Measurements from ENCODE around the gene F11R. TPM values are rescaled to one million over a fixed set of nuclear protein-coding genes. Genes with fewer than 3 reads are reported as not detected.

The F11R gene
- total RNA-seq, 1 experiment from 2014 or later: 69.2 TPM

DNA sequence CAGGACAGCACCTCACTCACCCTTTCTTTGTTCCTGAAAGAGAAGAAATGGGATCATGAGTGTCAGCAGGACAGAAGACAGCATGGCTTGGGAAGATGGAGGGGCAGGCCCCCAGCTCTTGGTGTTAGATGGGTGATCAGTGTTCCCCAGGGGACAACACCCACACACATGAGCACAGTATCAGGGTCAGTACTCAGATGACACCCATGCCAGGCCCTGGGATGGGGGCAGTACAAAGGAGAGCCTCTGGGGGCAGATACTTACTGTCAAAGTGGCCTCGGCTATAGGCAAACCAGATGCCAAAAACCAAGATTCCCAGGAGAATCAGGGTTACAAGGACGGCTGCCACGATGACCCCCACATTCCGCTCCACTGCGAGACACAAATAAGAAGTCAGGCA lies 21.6 kb downstream of the F11R start:
- POLR2A ChIA-PET (ENCODE audit: unreplicated experiment): no interaction called here
- H3K27me3 ChIP-seq (ENCODE audit: low read length): no peaks in the 10 kb centered on the region

DNA sequence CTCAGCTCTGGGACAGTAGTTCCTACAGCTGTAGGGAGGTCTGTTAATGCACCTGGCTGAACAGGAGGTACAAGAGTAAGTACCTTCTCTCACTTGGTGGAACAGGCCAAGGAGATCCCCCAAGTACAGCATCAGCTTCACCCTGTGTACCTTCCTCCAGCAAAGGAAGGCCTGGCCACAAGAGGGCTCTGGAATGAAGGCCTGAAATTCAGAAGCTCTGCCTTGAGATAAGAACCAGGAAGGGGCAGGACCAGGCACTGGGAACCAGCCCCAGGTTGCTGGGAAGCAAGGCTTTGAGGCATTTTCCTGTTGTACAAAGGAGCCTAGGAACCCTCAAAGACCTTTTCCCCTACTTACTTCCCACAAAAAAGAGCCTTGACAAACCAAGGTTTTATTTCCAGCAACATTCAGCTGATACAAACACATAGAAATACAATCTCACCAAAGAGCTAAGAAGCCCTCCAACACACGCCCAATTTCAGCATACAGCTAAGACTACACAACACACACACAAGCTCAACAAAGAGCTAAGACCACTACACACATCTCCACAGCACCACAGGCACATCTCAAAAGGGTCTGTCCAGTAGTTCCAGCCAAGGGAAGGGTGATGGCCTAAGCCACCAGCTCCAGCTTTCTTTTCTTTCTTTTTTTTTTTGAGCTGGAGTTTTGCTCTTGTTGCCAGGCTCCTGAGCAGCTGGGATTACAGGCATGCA lies 23.5 kb downstream of the F11R start:
- Histone ChIP-seq H3K9me2 (replicated peaks; ENCODE audit: low read length) (no peaks in the 10 kb centered on the region), H3K4me3 (ENCODE audit: low read length) (no peak overlapping the region), H3K36me3 (ENCODE audit: low read depth, low read length) (peaks cover 43% of the 10 kb centered on the region), H3K4me1 (ENCODE audit: insufficient read depth, low read length) (peaks cover 33% of the 10 kb centered on the region), H3K9me3 (ENCODE audit: low read length) (no peaks in the 10 kb centered on the region), H3K27ac (ENCODE audit: low read length) (peak overlapping the region; percentile 85), H4K20me1 (ENCODE audit: low read length) (no peaks in the 10 kb centered on the region), H2AFZ (ENCODE audit: low read length) (no peak overlapping the region), H3F3A (ENCODE audit: low read length, unreplicated experiment) (peaks cover 18% of the 10 kb centered on the region), H3K79me2 (ENCODE audit: low read length) (peaks cover 4% of the 10 kb centered on the region), H3K27me3 (ENCODE audit: low read length) (no peaks in the 10 kb centered on the region), H3K9ac (ENCODE audit: low read length) (no peak overlapping the region), H3K4me2 (ENCODE audit: low read length) (no peak overlapping the region)
- intact Hi-C loops (cut with micrococcal nuclease): loop anchor here (1.0 to 2.0 kb wide), 2 partner anchors 23 to 143 kb away; partner anchors contain the start of gene F11R
- TF ChIP-seq EZH2phosphoT487 (IDR thresholded peaks at IDR 0.05; ENCODE audit: borderline replicate concordance, low read length) (no peak), EZH2 (IDR thresholded peaks at IDR 0.05; ENCODE audit: low read length, unreplicated experiment) (no peak)
- TF ChIP-seq, protein P1, sequence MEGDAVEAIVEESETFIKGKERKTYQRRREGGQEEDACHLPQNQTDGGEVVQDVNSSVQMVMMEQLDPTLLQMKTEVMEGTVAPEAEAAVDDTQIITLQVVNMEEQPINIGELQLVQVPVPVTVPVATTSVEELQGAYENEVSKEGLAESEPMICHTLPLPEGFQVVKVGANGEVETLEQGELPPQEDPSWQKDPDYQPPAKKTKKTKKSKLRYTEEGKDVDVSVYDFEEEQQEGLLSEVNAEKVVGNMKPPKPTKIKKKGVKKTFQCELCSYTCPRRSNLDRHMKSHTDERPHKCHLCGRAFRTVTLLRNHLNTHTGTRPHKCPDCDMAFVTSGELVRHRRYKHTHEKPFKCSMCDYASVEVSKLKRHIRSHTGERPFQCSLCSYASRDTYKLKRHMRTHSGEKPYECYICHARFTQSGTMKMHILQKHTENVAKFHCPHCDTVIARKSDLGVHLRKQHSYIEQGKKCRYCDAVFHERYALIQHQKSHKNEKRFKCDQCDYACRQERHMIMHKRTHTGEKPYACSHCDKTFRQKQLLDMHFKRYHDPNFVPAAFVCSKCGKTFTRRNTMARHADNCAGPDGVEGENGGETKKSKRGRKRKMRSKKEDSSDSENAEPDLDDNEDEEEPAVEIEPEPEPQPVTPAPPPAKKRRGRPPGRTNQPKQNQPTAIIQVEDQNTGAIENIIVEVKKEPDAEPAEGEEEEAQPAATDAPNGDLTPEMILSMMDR (conservative IDR thresholded peaks at IDR 0.05; ENCODE audit: low read depth, low read length): peak; percentile 82
- DNase-seq (peak; percentile 74), ATAC-seq (peak; percentile 73)
- BruUV-seq (replicated peaks): no TSS peak
- POLR2A ChIA-PET (ENCODE audit: unreplicated experiment): interaction anchor here (0.6 to 1.3 kb wide), 4 partner anchors 10 to 155 kb away, joined by 3 to 18 read pairs (median 6); partner anchors contain the start of gene F11R
- CTCF ChIA-PET: interaction anchor here (0.6 to 1.7 kb wide), 6 partner anchors 10 to 103 kb away, joined by 3 to 54 read pairs (median 6); partner anchors contain the start of genes F11R, KLHDC9 and USF1

More for the DNA sequence above, 21.6 kb downstream of the F11R start:
- no peaks in the 10 kb centered on the region for H3K9me3 ChIP-seq (ENCODE audit: low read length)
- peaks cover 33% of the 10 kb centered on the region for H3K4me1 ChIP-seq (ENCODE audit: insufficient read depth, low read length)
- H2AFZ ChIP-seq (ENCODE audit: low read length): no peak overlapping the region
- no peaks in the 10 kb centered on the region for H4K20me1 ChIP-seq (ENCODE audit: low read length)
- TF ChIP-seq, protein P1 (conservative IDR thresholded peaks at IDR 0.05; ENCODE audit: low read depth, low read length): no peak
- TF ChIP-seq EZH2phosphoT487 (IDR thresholded peaks at IDR 0.05; ENCODE audit: borderline replicate concordance, low read length) (no peak), EZH2 (IDR thresholded peaks at IDR 0.05; ENCODE audit: low read length, unreplicated experiment) (no peak)
- ATAC-seq (no peak), DNase-seq (no peak)
- H3K4me3 ChIP-seq (ENCODE audit: low read length): no peak overlapping the region
- CTCF ChIA-PET: no interaction called here
- no peak overlapping the region for H3K4me2 ChIP-seq (ENCODE audit: low read length)
- H3F3A ChIP-seq (ENCODE audit: low read length, unreplicated experiment): peaks cover 11% of the 10 kb centered on the region
- H3K27ac ChIP-seq (ENCODE audit: low read length): no peak overlapping the region
- peaks cover 43% of the 10 kb centered on the region for H3K36me3 ChIP-seq (ENCODE audit: low read depth, low read length)
- H3K79me2 ChIP-seq (ENCODE audit: low read length): peaks cover 13% of the 10 kb centered on the region
- no peaks in the 10 kb centered on the region for H3K9me2 ChIP-seq (replicated peaks; ENCODE audit: low read length)
- intact Hi-C loops (cut with micrococcal nuclease): no loop called here
- BruUV-seq (replicated peaks): no TSS peak
- H3K9ac ChIP-seq (ENCODE audit: low read length): no peak overlapping the region

DNA sequence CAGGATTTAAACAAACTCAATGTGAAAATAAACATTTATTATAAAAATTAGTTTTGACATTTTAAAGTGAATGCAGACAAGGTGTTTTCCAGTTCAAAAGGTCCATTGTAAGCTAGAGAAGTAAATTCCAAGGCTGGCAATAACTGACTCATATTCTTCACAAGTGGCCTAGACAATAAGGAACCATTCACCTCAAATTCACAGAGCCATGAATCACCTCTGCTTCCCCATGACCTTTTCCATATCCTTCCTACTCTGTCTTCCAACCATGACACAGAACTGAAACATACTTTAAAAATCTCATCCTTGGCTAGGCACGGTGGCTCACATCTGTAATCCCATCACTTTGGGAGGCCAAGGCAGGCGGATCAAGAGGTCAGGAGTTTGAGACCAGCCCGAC lies 24.8 kb downstream of the F11R start:
- H2AFZ ChIP-seq (ENCODE audit: low read length): no peak overlapping the region
- H4K20me1 ChIP-seq (ENCODE audit: low read length): no peaks in the 10 kb centered on the region
- CTCF ChIA-PET: interaction anchor here (1.4 kb wide), 1 partner anchor 26 kb away, joined by 6 read pairs; no protein-coding TSS in a partner anchor
- H3K27me3 ChIP-seq (ENCODE audit: low read length): no peaks in the 10 kb centered on the region
- no peaks in the 10 kb centered on the region for H3K79me2 ChIP-seq (ENCODE audit: low read length)
- H3K4me2 ChIP-seq (ENCODE audit: low read length): peak overlapping the region; percentile 38
- ATAC-seq: peak; percentile 84
- peak overlapping the region; percentile 37 for H3K9ac ChIP-seq (ENCODE audit: low read length)
- DNase-seq: peak; percentile 92
- intact Hi-C loops (cut with micrococcal nuclease): loop anchor here (2.0 kb wide), 1 partner anchor 25 kb away; the partner anchor contains the start of gene F11R
- H3F3A ChIP-seq (ENCODE audit: low read length, unreplicated experiment): peaks cover 18% of the 10 kb centered on the region
- H3K9me2 ChIP-seq (replicated peaks; ENCODE audit: low read length): no peaks in the 10 kb centered on the region
- peaks cover 39% of the 10 kb centered on the region for H3K36me3 ChIP-seq (ENCODE audit: low read depth, low read length)
- H3K4me3 ChIP-seq (ENCODE audit: low read length): no peak overlapping the region
- POLR2A ChIA-PET (ENCODE audit: unreplicated experiment): interaction anchor here (0.6 to 1.1 kb wide), 2 partner anchors 25 to 116 kb away, joined by 4 to 6 read pairs; partner anchors contain the start of gene F11R
- BruUV-seq (replicated peaks): no TSS peak
- H3K9me3 ChIP-seq (ENCODE audit: low read length): no peaks in the 10 kb centered on the region
- H3K4me1 ChIP-seq (ENCODE audit: insufficient read depth, low read length): peaks cover 39% of the 10 kb centered on the region
- no peak for TF ChIP-seq EZH2phosphoT487 (IDR thresholded peaks at IDR 0.05; ENCODE audit: borderline replicate concordance, low read length)
- TF ChIP-seq EZH2 (IDR thresholded peaks at IDR 0.05; ENCODE audit: low read length, unreplicated experiment): no peak
- TF ChIP-seq, protein P1 (conservative IDR thresholded peaks at IDR 0.05; ENCODE audit: low read depth, low read length): no peak
- peak overlapping the region; percentile 85 for H3K27ac ChIP-seq (ENCODE audit: low read length)
